ENCODE data around the gene SLC26A3.

The SLC26A3 gene

GRCh38 chr7:107773027-107773426 lies 30.0 kb downstream of the SLC26A3 start:
- no peaks in the 10 kb centered on the region for H3K27me3 ChIP-seq (ENCODE audit: insufficient read depth, low read length)
- H3K4me3 ChIP-seq (ENCODE audit: low read length), result no peak overlapping the region
- no peak overlapping the region for H2AFZ ChIP-seq (ENCODE audit: low read depth, low read length)
- no peaks in the 10 kb centered on the region for H3K36me3 ChIP-seq (ENCODE audit: insufficient read depth, low read length)
- peaks cover 5% of the 10 kb centered on the region for H3K9me3 ChIP-seq (ENCODE audit: low read length)
- H3K4me1 ChIP-seq (ENCODE audit: insufficient read depth, low read length), result no peaks in the 10 kb centered on the region

- Histone ChIP-seq H3K36me3 (ENCODE audit: insufficient read depth, low read length) (no peaks in the 10 kb centered on the region), H3K27me3 (ENCODE audit: insufficient read depth, low read length) (no peaks in the 10 kb centered on the region), H3K4me1 (ENCODE audit: insufficient read depth, low read length) (no peaks in the 10 kb centered on the region), H3K9me3 (ENCODE audit: low read length) (no peaks in the 10 kb centered on the region), H2AFZ (ENCODE audit: low read depth, low read length) (no peak overlapping the region), H3K4me3 (ENCODE audit: low read length) (no peak overlapping the region)
Measured at GRCh38 chr7:107768263-107768662, 34.8 kb downstream of the SLC26A3 start.

DNA sequence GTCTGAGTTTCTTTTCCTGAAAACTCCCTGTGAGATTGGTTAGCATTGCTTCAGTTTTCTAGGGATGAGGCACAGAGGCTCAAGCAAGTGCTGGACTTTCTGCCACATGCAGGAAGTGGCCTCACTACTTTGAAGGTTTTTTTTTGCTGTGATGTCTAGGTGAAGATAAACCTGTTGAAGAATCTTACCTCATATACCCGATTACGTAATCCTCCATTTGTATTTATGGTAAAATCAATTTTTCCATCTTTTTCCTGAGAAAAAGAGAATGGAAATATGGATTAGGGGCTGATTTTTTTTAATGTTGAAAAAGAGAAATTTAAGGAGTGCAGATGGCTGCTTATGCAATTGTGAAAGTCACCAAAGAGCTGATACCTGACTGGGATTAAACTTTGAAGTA lies 35.6 kb downstream of the SLC26A3 start:
- Histone ChIP-seq H3K27me3 (ENCODE audit: insufficient read depth, low read length) (no peaks in the 10 kb centered on the region), H3K4me1 (ENCODE audit: insufficient read depth, low read length) (no peaks in the 10 kb centered on the region), H3K9me3 (ENCODE audit: low read length) (no peaks in the 10 kb centered on the region), H3K4me3 (ENCODE audit: low read length) (no peak overlapping the region), H2AFZ (ENCODE audit: low read depth, low read length) (no peak overlapping the region), H3K36me3 (ENCODE audit: insufficient read depth, low read length) (no peaks in the 10 kb centered on the region)

DNA sequence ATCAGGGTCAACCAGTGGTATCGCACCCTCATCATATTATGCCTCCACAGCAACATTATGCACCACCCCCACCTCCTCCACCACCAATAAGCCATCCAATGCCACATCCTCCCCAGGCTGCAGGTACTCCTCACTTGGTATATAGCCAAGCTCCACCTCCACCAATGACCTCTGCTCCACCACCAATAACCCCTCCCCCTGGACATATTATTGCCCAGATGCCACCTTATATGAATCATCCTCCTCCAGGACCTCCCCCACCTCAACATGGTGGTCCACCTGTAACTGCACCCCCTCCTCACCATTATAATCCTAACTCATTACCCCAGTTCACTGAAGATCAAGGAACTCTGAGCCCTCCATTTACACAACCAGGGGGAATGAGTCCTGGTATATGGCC lies 44.4 kb downstream of the SLC26A3 start:
- no peak overlapping the region for H2AFZ ChIP-seq (ENCODE audit: low read depth, low read length)
- no peaks in the 10 kb centered on the region for H3K9me3 ChIP-seq (ENCODE audit: low read length)
- no peak overlapping the region for H3K4me3 ChIP-seq (ENCODE audit: low read length)
- H3K27me3 ChIP-seq (ENCODE audit: insufficient read depth, low read length), result no peaks in the 10 kb centered on the region
- H3K36me3 ChIP-seq (ENCODE audit: insufficient read depth, low read length), result peaks cover 70% of the 10 kb centered on the region
- H3K4me1 ChIP-seq (ENCODE audit: insufficient read depth, low read length), result no peaks in the 10 kb centered on the region

- Histone ChIP-seq H3K36me3 (ENCODE audit: insufficient read depth, low read length) (peaks cover 89% of the 10 kb centered on the region), H3K4me3 (ENCODE audit: low read length) (no peak overlapping the region), H3K9me3 (ENCODE audit: low read length) (no peaks in the 10 kb centered on the region), H3K27me3 (ENCODE audit: insufficient read depth, low read length) (no peaks in the 10 kb centered on the region), H2AFZ (ENCODE audit: low read depth, low read length) (no peak overlapping the region), H3K4me1 (ENCODE audit: insufficient read depth, low read length) (no peaks in the 10 kb centered on the region)
Measured at GRCh38 chr7:107754642-107755041, 48.4 kb downstream of the SLC26A3 start.

GRCh38 chr7:107751113-107751512 lies 51.9 kb downstream of the SLC26A3 start:
- Histone ChIP-seq H3K4me3 (ENCODE audit: low read length) (no peak overlapping the region), H3K9me3 (ENCODE audit: low read length) (no peaks in the 10 kb centered on the region), H3K4me1 (ENCODE audit: insufficient read depth, low read length) (peaks cover 5% of the 10 kb centered on the region), H3K27me3 (ENCODE audit: insufficient read depth, low read length) (no peaks in the 10 kb centered on the region), H3K36me3 (ENCODE audit: insufficient read depth, low read length) (peaks cover 65% of the 10 kb centered on the region), H2AFZ (ENCODE audit: low read depth, low read length) (no peak overlapping the region)

- H2AFZ ChIP-seq (ENCODE audit: low read depth, low read length), result no peak overlapping the region
- H3K27me3 ChIP-seq (ENCODE audit: insufficient read depth, low read length), result no peaks in the 10 kb centered on the region
- H3K36me3 ChIP-seq (ENCODE audit: insufficient read depth, low read length), result peaks cover 20% of the 10 kb centered on the region
- no peak overlapping the region for H3K4me3 ChIP-seq (ENCODE audit: low read length)
- H3K4me1 ChIP-seq (ENCODE audit: insufficient read depth, low read length), result peaks cover 24% of the 10 kb centered on the region
- no peaks in the 10 kb centered on the region for H3K9me3 ChIP-seq (ENCODE audit: low read length)
Measured at GRCh38 chr7:107746006-107746405, 57.0 kb downstream of the SLC26A3 start.

DNA sequence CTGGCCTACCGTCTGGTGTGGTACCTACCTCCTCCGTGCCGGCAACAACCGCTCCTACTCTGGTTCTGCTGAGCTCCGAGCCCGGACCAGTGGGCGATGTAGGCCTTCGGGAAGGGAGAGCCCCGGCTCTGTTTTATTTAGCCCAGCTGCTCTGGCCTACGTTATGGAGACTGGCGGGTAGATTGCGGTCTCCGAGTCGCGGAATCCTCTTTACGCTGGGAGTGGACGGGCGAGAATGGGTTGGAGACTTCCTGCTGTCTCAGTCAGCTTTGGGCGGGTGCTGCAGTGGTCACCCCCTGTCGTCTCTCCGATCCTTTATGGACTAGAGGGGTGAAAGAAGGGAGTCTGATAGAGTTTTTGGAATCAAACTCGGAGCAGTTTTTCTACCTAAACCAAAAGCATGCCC lies 58.7 kb downstream of the SLC26A3 start:
- peaks cover 6% of the 10 kb centered on the region for H3K36me3 ChIP-seq (ENCODE audit: insufficient read depth, low read length)
- H3K9me3 ChIP-seq (ENCODE audit: low read length), result no peaks in the 10 kb centered on the region
- H3K4me1 ChIP-seq (ENCODE audit: insufficient read depth, low read length), result peaks cover 24% of the 10 kb centered on the region
- H3K27me3 ChIP-seq (ENCODE audit: insufficient read depth, low read length), result no peaks in the 10 kb centered on the region
- H3K4me3 ChIP-seq (ENCODE audit: low read length), result peak overlapping the region; percentile 85
- H2AFZ ChIP-seq (ENCODE audit: low read depth, low read length), result peak overlapping the region; percentile 80

GRCh38 chr7:107743567-107744344 lies 59.3 kb downstream of the SLC26A3 start, which contains the start of gene CBLL1:
Gene CBLL1 (plus strand): TSS chr7:107744142. CDS start chr7:107744164, 22 bp downstream.
- Histone ChIP-seq H3K4me3 (ENCODE audit: low read length) (peak within 1 kb of the TSS; percentile 85), H3K4me1 (ENCODE audit: insufficient read depth, low read length) (peaks cover 24% of the 10 kb centered on the region), H3K36me3 (ENCODE audit: insufficient read depth, low read length) (peaks cover under 1% of the 10 kb centered on the region), H3K27me3 (ENCODE audit: insufficient read depth, low read length) (no peaks in the 10 kb centered on the region), H3K9me3 (ENCODE audit: low read length) (no peaks in the 10 kb centered on the region), H2AFZ (ENCODE audit: low read depth, low read length) (peak within 1 kb of the TSS; percentile 80)

DNA sequence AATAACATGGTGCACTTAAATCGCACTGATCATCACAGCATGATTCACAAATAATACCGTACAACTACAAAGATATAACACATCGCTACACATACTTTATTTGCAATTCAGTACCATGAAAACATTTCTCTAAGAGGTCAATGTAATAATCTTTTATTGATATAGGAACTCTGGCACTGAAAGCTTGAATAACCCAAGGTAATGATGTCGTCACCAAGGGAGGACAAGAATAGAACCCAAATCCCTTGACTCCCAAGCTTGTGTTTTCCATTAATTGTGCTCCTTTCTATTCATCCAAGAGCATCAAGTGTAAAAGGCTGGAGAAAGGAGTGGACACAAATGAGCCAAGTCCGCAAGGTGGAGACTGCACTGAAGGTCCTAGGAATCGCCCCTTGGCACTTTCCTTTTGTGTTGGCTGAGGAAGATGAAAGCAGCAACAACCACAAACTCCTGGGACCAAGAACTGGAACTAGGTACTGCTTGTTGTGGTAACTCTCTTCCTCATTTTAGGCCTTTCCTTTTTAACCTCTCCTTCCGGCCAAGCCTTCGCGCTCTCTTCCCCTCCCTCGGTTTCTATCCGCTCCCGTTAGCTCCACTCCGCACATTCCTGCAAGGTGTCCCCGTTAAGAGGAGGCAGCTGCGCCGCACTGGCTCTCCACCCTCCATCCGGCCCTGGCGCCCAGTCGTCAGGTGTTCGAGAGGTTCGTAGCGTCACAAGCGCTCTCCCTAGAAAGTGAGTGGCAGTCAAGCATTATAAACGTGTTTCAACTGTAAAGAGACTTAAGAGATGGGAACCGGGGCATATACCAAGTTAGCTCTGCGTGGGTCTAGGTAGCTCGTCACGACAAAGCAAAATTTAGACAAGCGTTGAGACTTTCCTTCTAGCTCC lies 60.1 kb downstream of the SLC26A3 start:
- no peaks in the 10 kb centered on the region for H3K27me3 ChIP-seq (ENCODE audit: insufficient read depth, low read length)
- no peaks in the 10 kb centered on the region for H3K9me3 ChIP-seq (ENCODE audit: low read length)
- H3K4me3 ChIP-seq (ENCODE audit: low read length), result peak overlapping the region; percentile 85
- no peaks in the 10 kb centered on the region for H3K36me3 ChIP-seq (ENCODE audit: insufficient read depth, low read length)
- H2AFZ ChIP-seq (ENCODE audit: low read depth, low read length), result peak overlapping the region; percentile 80
- peaks cover 24% of the 10 kb centered on the region for H3K4me1 ChIP-seq (ENCODE audit: insufficient read depth, low read length)

DNA sequence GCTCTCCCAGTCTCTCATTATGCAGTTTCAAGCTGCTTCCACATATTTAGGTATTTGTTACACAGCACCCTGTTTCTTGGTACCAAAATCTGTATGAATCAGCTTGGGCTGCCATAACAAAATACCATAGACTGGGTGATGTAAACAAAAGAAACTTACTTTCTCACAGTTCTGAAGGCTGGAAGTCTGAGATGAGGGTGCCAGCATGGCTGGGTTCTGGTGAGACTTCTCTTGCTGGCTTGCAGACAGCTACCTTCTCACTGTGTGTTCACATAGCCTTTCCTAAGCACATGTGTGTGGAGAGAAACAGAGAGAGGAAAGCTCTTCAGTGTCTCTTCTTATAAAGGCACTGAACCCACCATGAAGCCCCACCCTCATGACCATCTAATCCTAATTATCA lies 74.7 kb downstream of the SLC26A3 start:
- Histone ChIP-seq H3K36me3 (ENCODE audit: insufficient read depth, low read length) (no peaks in the 10 kb centered on the region), H3K27me3 (ENCODE audit: insufficient read depth, low read length) (peaks cover 2% of the 10 kb centered on the region), H2AFZ (ENCODE audit: low read depth, low read length) (no peak overlapping the region), H3K9me3 (ENCODE audit: low read length) (no peaks in the 10 kb centered on the region), H3K4me3 (ENCODE audit: low read length) (no peak overlapping the region), H3K4me1 (ENCODE audit: insufficient read depth, low read length) (no peaks in the 10 kb centered on the region)

DNA sequence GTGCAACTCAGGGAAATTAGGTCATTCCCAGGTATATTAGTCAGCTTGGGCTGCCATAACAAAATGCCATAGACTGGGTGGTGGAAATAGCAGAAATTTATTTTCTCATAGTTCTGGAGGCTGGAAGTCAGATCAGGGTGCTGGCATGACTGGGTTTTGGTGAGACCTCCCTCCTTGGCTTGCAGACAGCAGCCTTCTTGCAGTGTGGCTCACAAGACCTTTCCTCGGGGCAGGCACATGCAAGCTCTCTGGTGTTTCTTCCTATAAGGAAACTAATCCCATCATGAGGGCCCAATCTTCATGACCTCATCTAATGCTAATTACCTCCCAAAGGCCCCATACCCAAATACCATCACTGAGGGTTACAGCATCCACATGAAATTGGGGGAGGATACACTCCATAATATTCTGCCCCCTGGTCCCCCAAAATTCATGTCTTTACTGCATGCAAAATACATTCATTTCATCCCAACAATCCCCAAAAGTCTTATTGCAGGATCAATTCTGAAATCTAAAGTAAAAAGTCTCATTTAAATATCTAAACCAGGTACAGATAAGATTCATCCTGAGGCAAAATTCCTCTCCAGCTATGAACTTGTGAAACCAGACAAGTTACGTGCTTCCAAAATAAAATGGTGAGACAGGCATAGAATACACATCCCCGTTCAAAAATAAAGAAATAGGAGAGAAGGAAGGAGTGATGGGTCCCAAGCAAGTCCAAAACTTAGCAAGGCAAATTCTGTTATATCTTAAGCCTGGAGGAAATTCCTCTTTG lies 76.5 kb downstream of the SLC26A3 start:
- Histone ChIP-seq H3K4me1 (ENCODE audit: insufficient read depth, low read length) (no peaks in the 10 kb centered on the region), H3K27me3 (ENCODE audit: insufficient read depth, low read length) (peaks cover 2% of the 10 kb centered on the region), H3K4me3 (ENCODE audit: low read length) (no peak overlapping the region), H2AFZ (ENCODE audit: low read depth, low read length) (no peak overlapping the region), H3K36me3 (ENCODE audit: insufficient read depth, low read length) (no peaks in the 10 kb centered on the region), H3K9me3 (ENCODE audit: low read length) (no peaks in the 10 kb centered on the region)
